Transverse colon (tissue), 4 donors: ENCODE data around the gene ZMIZ1.

Source experiments
- POLR2A ChIP-seq: fragments of 450-650 bp; IDR thresholded peaks from one replicate; pipeline ENCODE4 v1.6.1; 2016; ENCODE audit warnings: antibody characterized with exemption, mild to moderate bottlenecking, moderate library complexity
- POLR2AphosphoS5 ChIP-seq, 3 donors: sonication (generic); formaldehyde crosslinking; IDR thresholded peaks; one replicate each; pipeline ENCODE4 v1.6.1; 2016; ENCODE audit warnings: antibody characterized with exemption in 3 of 3
- TF ChIP-seq, protein P1 (sequence below), 5 experiments: fragments of 200-600 bp in 3 of 5; fragments of 450-650 bp in 2 of 5; sonication (generic) in 3 of 5; IDR thresholded peaks; 1 replicate in 2 of 5; 2 replicates in 3 of 5; pipeline ENCODE4 v1.5.1; 2016 to 2017; ENCODE audit warnings: antibody characterized with exemption in 5 of 5, inconsistent platforms in 3 of 5, mild to moderate bottlenecking in 2 of 5, moderate library complexity in 1 of 5

DNA sequence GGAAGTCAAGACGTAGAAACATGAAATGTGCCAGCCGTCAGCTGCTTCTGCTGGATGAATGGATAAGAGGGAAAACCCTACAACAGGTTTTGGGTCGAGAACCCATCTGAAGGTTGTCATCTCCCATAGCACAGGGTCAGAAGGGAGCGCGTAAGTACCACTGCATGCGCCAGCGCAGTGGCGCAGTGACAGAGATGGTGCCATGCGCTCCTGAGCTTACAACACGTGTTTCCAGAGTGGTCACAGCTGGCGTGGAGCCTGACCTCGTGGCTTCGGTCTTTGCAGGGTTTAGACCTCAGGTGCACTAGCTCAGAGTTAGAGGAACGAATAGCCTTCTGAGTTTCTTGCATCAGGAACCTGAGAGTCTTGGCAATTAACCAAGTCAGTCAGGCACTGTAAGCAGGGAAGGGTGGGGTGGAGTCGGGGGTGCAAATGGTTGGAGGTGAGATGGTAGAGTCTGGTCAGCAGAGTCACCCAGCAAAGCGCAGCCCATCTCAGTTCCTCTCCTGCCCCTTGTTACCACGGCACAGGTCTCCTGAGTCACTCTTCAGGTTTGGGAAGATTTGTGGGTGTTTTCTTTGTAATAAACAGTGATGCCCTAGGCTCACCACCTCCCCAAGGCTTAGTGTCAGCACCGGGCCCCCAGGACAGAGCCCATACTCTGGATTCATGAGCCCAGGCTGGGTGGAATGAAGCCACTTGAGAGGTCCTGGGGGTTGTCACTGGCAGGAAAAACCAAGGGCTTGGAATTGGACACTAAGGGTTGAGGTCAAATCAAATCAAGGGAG is 194.4 kb downstream of the ZMIZ1 start:
- TF ChIP-seq, protein P1, sequence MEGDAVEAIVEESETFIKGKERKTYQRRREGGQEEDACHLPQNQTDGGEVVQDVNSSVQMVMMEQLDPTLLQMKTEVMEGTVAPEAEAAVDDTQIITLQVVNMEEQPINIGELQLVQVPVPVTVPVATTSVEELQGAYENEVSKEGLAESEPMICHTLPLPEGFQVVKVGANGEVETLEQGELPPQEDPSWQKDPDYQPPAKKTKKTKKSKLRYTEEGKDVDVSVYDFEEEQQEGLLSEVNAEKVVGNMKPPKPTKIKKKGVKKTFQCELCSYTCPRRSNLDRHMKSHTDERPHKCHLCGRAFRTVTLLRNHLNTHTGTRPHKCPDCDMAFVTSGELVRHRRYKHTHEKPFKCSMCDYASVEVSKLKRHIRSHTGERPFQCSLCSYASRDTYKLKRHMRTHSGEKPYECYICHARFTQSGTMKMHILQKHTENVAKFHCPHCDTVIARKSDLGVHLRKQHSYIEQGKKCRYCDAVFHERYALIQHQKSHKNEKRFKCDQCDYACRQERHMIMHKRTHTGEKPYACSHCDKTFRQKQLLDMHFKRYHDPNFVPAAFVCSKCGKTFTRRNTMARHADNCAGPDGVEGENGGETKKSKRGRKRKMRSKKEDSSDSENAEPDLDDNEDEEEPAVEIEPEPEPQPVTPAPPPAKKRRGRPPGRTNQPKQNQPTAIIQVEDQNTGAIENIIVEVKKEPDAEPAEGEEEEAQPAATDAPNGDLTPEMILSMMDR (IDR thresholded peaks at IDR 0.05) = no peak
- TF ChIP-seq POLR2AphosphoS5 (IDR thresholded peaks at IDR 0.05) (no peak), POLR2A (no peak)
